Vagina (tissue), 2 donors: Measurements from ENCODE around the gene ACVR2B. TPM values are rescaled to one million over a fixed set of nuclear protein-coding genes. Genes with fewer than 3 reads are reported as not detected.

Experiments
- DNase-seq, 2 donors: peaks; one replicate each; pipeline ENCODE4 v3.0.0-alpha.2; 2017; ENCODE audit errors: extremely low spot score in 2 of 2
- H3K27ac ChIP-seq: fragments of 200-600 bp; sonication (generic); one replicate; pipeline ENCODE4 v1.5.1; 2019
- H3K27me3 ChIP-seq: fragments of 200-600 bp; sonication (generic); one replicate; pipeline ENCODE4 v1.5.1; 2019
- H3K36me3 ChIP-seq, 2 donors: fragments of 200-600 bp; sonication (generic); one replicate each; pipeline ENCODE4 v1.5.1; 2017 to 2019
- H3K4me1 ChIP-seq: fragments of 200-600 bp; sonication (generic); one replicate; pipeline ENCODE4 v1.5.1; 2019
- H3K4me3 ChIP-seq, 2 donors: fragments of 200-600 bp; sonication (generic); 1 replicate in 1 of 2; 2 replicates in 1 of 2; pipeline ENCODE4 v1.5.1; 2016 to 2019
- H3K9me3 ChIP-seq: fragments of 200-600 bp; sonication (generic); one replicate; pipeline ENCODE4 v1.5.1; 2019
- CTCF ChIP-seq, 3 experiments: fragments of 450-650 bp in 2 of 3; fragments of 200-600 bp in 1 of 3; sonication (generic) in 1 of 3; IDR thresholded peaks; one replicate each; pipeline ENCODE4 v1.5.1; 2017 to 2019; ENCODE audit warnings: antibody characterized with exemption in 3 of 3, mild to moderate bottlenecking in 2 of 3, moderate library complexity in 2 of 3
- POLR2A ChIP-seq, 2 donors: fragments of 450-650 bp; IDR thresholded peaks; one replicate each; pipeline ENCODE4 v1.6.1; 2017; ENCODE audit warnings: antibody characterized with exemption in 2 of 2, mild to moderate bottlenecking in 2 of 2, moderate library complexity in 2 of 2
- POLR2AphosphoS5 ChIP-seq, 2 donors: sonication (generic); formaldehyde crosslinking; IDR thresholded peaks; one replicate each; pipeline ENCODE4 v1.9.0; 2017; ENCODE audit warnings: antibody characterized with exemption in 2 of 2, mild to moderate bottlenecking in 2 of 2, low read depth in 1 of 2; ENCODE audit not compliant: insufficient read depth in 1 of 2
- intact Hi-C: fragments of 100-400 bp; cut with DNase I; formaldehyde crosslinking; loops from one replicate; pipeline ENCODE4 v1.15.1; 2023
- total RNA-seq: library from RNA; depleted of rRNA; stranded (reverse); fragments of >200 nt; gene quantifications from one replicate; pipeline ENCODE4 v1.2.3, GENCODE V29; 2016

The ACVR2B gene
- total RNA-seq, 1 donor from 2014 or later = 3.7 TPM

DNA sequence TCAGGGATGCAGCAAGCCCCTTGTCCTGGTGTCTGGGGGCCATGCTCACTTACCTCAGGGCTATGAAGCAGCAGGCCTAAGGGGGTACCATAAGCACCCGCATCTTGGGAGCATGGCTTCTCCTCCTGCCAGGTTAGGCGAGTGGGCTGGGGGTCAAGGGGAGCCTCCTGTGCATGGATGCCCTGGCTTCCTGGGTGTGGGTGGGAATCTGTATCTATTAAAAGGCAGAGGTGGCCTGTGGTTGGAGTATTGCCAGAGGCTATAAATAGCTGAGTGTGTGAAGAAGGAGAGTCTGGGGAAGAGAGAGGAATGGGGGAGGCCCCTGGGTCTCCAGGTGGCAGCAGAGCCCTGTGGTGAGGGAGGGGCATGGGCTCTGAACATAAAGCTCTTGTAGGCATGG is 19.5 kb downstream of the ACVR2B start:
- no peaks in the 10 kb centered on the region for H3K9me3 ChIP-seq
- H3K4me3 ChIP-seq = no peak overlapping the region
- peaks cover 14% of the 10 kb centered on the region for H3K4me1 ChIP-seq
- H3K27me3 ChIP-seq = no peaks in the 10 kb centered on the region
- TF ChIP-seq CTCF (IDR thresholded peaks at IDR 0.05) (no peak), POLR2AphosphoS5 (IDR thresholded peaks at IDR 0.05; ENCODE audit: insufficient read depth in 1 of 2, low read depth in 1 of 2) (no peak), POLR2A (IDR thresholded peaks at IDR 0.05) (no peak)
- no peak for DNase-seq
- intact Hi-C loops = no loop called here
- H3K36me3 ChIP-seq = no peaks in the 10 kb centered on the region
- H3K27ac ChIP-seq = no peak overlapping the region

DNA sequence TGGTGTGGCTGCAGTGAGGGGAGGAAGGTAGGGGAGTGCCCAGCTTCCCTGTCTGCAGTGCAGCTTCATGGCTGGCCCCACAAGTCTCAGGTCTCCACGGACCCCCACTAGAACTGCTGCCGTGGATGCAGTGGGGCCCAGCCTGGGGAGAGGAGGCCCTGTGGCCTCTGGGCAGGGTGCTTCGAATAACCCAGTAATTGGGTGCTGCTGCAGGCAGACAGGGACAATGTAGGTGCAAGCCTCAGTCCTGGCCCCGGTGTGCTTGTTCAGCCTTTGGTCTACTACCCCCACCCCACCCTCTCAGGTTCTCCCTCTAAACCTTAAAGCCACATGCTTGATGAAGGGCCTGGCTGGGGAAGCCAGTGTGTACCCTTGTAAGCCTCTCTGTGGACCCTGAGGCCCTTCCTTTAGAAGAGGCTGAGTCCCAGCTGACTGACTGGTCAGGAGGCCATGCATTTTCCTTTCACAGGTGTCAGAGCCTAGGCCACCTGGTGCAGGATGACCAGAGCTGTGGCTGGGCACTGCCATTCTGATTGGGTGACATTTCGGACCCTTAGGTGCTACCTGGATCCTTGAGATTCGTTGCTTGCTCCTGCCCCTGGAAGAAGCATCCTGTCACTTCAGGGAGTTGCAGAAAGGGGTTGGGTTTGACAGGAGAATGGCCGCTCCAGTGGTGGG is 21.4 kb downstream of the ACVR2B start:
- Histone ChIP-seq H3K27ac (no peak overlapping the region), H3K4me1 (peaks cover 14% of the 10 kb centered on the region), H3K9me3 (no peaks in the 10 kb centered on the region), H3K4me3 (no peak overlapping the region), H3K27me3 (no peaks in the 10 kb centered on the region), H3K36me3 (peaks cover 0 to 6% of the 10 kb centered on the region in 2 donors)
- TF ChIP-seq POLR2AphosphoS5 (IDR thresholded peaks at IDR 0.05; ENCODE audit: insufficient read depth in 1 of 2, low read depth in 1 of 2) (no peak), POLR2A (IDR thresholded peaks at IDR 0.05) (no peak), CTCF (IDR thresholded peaks at IDR 0.05) (no peak)
- peak in 1 of 2 donors; percentile 70 for DNase-seq
- intact Hi-C loops = no loop called here

- H3K36me3 ChIP-seq = peaks cover 0 to 7% of the 10 kb centered on the region in 2 donors
- intact Hi-C loops = no loop called here
- no peak overlapping the region for H3K4me3 ChIP-seq
- H3K27ac ChIP-seq = no peak overlapping the region
- no peaks in the 10 kb centered on the region for H3K9me3 ChIP-seq
- no peaks in the 10 kb centered on the region for H3K27me3 ChIP-seq
- peaks cover 14% of the 10 kb centered on the region for H3K4me1 ChIP-seq
- no peak for TF ChIP-seq CTCF (IDR thresholded peaks at IDR 0.05)
- no peak for TF ChIP-seq POLR2AphosphoS5 (IDR thresholded peaks at IDR 0.05; ENCODE audit: insufficient read depth in 1 of 2, low read depth in 1 of 2)
- TF ChIP-seq POLR2A (IDR thresholded peaks at IDR 0.05) = no peak
- DNase-seq = no peak
These were observed 22.0 kb downstream of the ACVR2B start for GRCh38 chr3:38475716-38476115.

- DNase-seq = peak in 1 of 2 donors; percentile 70
- intact Hi-C loops = no loop called here
- H3K4me3 ChIP-seq = no peak overlapping the region
- no peak overlapping the region for H3K27ac ChIP-seq
- TF ChIP-seq POLR2AphosphoS5 (IDR thresholded peaks at IDR 0.05; ENCODE audit: insufficient read depth in 1 of 2, low read depth in 1 of 2) (no peak), CTCF (IDR thresholded peaks at IDR 0.05) (no peak), POLR2A (IDR thresholded peaks at IDR 0.05) (no peak)
- peaks cover 0 to 12% of the 10 kb centered on the region in 2 donors for H3K36me3 ChIP-seq
- no peaks in the 10 kb centered on the region for H3K9me3 ChIP-seq
- peaks cover 14% of the 10 kb centered on the region for H3K4me1 ChIP-seq
- H3K27me3 ChIP-seq = no peaks in the 10 kb centered on the region
These were observed 22.6 kb downstream of the ACVR2B start for GRCh38 chr3:38476157-38476756.
